IPS DF 4.7 (cell line): Measurements from ENCODE around the gene IGFL3.
"Not testable (repeated sequence)": the region's sequence is repeated elsewhere in the genome, so short reads cannot be mapped to it uniquely, and the experiment has no call there.

Experiments
- DNase-seq: peaks from one replicate; pipeline ENCODE4 v3.0.0-alpha.2; 2013; ENCODE audit warnings: low spot score; ENCODE audit errors: extremely low read depth

The IGFL3 gene

GRCh38 chr19:46124638-46125115 lies at the start of gene IGFL3:
Gene IGFL3, minus strand, starts transcription at chr19:46124688. Its CDS starts 39 bp downstream, at chr19:46124649.
- DNase-seq: no peak

- DNase-seq: no peak
Observed at GRCh38 chr19:46173886-46174480, 49.5 kb upstream of the IGFL3 start.

- DNase-seq: no peak
Observed at GRCh38 chr19:46162731-46163130, 38.2 kb upstream of the IGFL3 start.

- not testable (repeated sequence) for DNase-seq
Observed at GRCh38 chr19:46161642-46162257, 37.3 kb upstream of the IGFL3 start.

- DNase-seq: no peak
Observed at GRCh38 chr19:46160233-46160775, 35.8 kb upstream of the IGFL3 start.

GRCh38 chr19:46159418-46160232 lies 35.1 kb upstream of the IGFL3 start:
- DNase-seq: no peak

- no peak for DNase-seq
Observed at GRCh38 chr19:46155237-46155636, 30.7 kb upstream of the IGFL3 start.

- no peak for DNase-seq
Observed at GRCh38 chr19:46150606-46151005, 26.1 kb upstream of the IGFL3 start.

- no peak for DNase-seq
Observed at GRCh38 chr19:46147791-46148288, 23.4 kb upstream of the IGFL3 start, which contains the start of gene IGFL2. Gene IGFL2, plus strand, starts transcription at chr19:46148238. Its CDS starts 41 bp downstream, at chr19:46148279.

GRCh38 chr19:46147166-46147740 lies 22.8 kb upstream of the IGFL3 start:
- no peak for DNase-seq

GRCh38 chr19:46144756-46145155 lies 20.3 kb upstream of the IGFL3 start:
- no peak for DNase-seq

- no peak for DNase-seq
Observed at GRCh38 chr19:46142294-46142693, 17.8 kb upstream of the IGFL3 start.

- no peak for DNase-seq
Observed at GRCh38 chr19:46141421-46141820, 16.9 kb upstream of the IGFL3 start.

GRCh38 chr19:46137915-46138473 lies 13.5 kb upstream of the IGFL3 start:
- DNase-seq: no peak

- no peak for DNase-seq
Observed at GRCh38 chr19:46134527-46134926, 10.0 kb upstream of the IGFL3 start.

GRCh38 chr19:46133777-46134241 lies 9.3 kb upstream of the IGFL3 start:
- DNase-seq: no peak

GRCh38 chr19:46133101-46133627 lies 8.7 kb upstream of the IGFL3 start:
- peak; percentile 87 for DNase-seq

GRCh38 chr19:46132508-46133100 lies 8.1 kb upstream of the IGFL3 start:
- DNase-seq: no peak

- no peak for DNase-seq
Observed at GRCh38 chr19:46131485-46132143, 7.1 kb upstream of the IGFL3 start.
